ENCODE results near the gene PUS7. TPM values are rescaled to one million over a fixed set of nuclear protein-coding genes. Genes with fewer than 3 reads are reported as not detected.
A peak's percentile ranks its signal among the peaks of the same experiment; 100 is the strongest.
"Not testable (repeated sequence)": the region's sequence is repeated elsewhere in the genome, so short reads cannot be mapped to it uniquely, and the experiment has no call there.

Gene PUS7
- total RNA-seq, 1 donor: 22.4 TPM

- no peaks in the 10 kb centered on the region for H4K20me1 ChIP-seq (ENCODE audit: insufficient read depth, low read length)
- no peaks in the 10 kb centered on the region for H3K27me3 ChIP-seq (ENCODE audit: insufficient read depth, low read length)
- TF ChIP-seq, protein P1, sequence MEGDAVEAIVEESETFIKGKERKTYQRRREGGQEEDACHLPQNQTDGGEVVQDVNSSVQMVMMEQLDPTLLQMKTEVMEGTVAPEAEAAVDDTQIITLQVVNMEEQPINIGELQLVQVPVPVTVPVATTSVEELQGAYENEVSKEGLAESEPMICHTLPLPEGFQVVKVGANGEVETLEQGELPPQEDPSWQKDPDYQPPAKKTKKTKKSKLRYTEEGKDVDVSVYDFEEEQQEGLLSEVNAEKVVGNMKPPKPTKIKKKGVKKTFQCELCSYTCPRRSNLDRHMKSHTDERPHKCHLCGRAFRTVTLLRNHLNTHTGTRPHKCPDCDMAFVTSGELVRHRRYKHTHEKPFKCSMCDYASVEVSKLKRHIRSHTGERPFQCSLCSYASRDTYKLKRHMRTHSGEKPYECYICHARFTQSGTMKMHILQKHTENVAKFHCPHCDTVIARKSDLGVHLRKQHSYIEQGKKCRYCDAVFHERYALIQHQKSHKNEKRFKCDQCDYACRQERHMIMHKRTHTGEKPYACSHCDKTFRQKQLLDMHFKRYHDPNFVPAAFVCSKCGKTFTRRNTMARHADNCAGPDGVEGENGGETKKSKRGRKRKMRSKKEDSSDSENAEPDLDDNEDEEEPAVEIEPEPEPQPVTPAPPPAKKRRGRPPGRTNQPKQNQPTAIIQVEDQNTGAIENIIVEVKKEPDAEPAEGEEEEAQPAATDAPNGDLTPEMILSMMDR (IDR thresholded peaks at IDR 0.05; ENCODE audit: extremely low read depth, low read depth, low read length): no peak
- no peak overlapping the region for H3K4me2 ChIP-seq (ENCODE audit: insufficient read depth, low read length)
- H3K4me3 ChIP-seq (ENCODE audit: insufficient read depth, low read length): no peak overlapping the region
- H3K9me3 ChIP-seq (ENCODE audit: low read depth, low read length): no peaks in the 10 kb centered on the region
- no peak overlapping the region for H3K27ac ChIP-seq (ENCODE audit: low read depth, low read length)
- H3K36me3 ChIP-seq (ENCODE audit: insufficient read depth, low read length): no peaks in the 10 kb centered on the region
- H3K79me2 ChIP-seq (ENCODE audit: insufficient read depth, low read length): no peaks in the 10 kb centered on the region
- no peak overlapping the region for H2AFZ ChIP-seq (ENCODE audit: low read length)
- DNase-seq (ENCODE audit: insufficient read length, low spot score, missing footprints): no peak
- H3K4me1 ChIP-seq (ENCODE audit: insufficient read depth, low read length): no peaks in the 10 kb centered on the region
Observed at GRCh38 chr7:105423987-105424386, 98.1 kb downstream of the PUS7 start.

GRCh38 chr7:105413887-105414437 lies 108.1 kb downstream of the PUS7 start:
- H3K27ac ChIP-seq (ENCODE audit: low read depth, low read length): no peak overlapping the region
- H3K4me3 ChIP-seq (ENCODE audit: insufficient read depth, low read length): no peak overlapping the region
- no peaks in the 10 kb centered on the region for H3K4me1 ChIP-seq (ENCODE audit: insufficient read depth, low read length)
- no peaks in the 10 kb centered on the region for H3K79me2 ChIP-seq (ENCODE audit: insufficient read depth, low read length)
- H3K4me2 ChIP-seq (ENCODE audit: insufficient read depth, low read length): no peak overlapping the region
- H4K20me1 ChIP-seq (ENCODE audit: insufficient read depth, low read length): no peaks in the 10 kb centered on the region
- no peaks in the 10 kb centered on the region for H3K36me3 ChIP-seq (ENCODE audit: insufficient read depth, low read length)
- DNase-seq (ENCODE audit: insufficient read length, low spot score, missing footprints): peak; percentile 48
- H3K9me3 ChIP-seq (ENCODE audit: low read depth, low read length): no peaks in the 10 kb centered on the region
- TF ChIP-seq, protein P1 (IDR thresholded peaks at IDR 0.05; ENCODE audit: extremely low read depth, low read depth, low read length): no peak
- H3K27me3 ChIP-seq (ENCODE audit: insufficient read depth, low read length): no peaks in the 10 kb centered on the region
- no peak overlapping the region for H2AFZ ChIP-seq (ENCODE audit: low read length)

DNA sequence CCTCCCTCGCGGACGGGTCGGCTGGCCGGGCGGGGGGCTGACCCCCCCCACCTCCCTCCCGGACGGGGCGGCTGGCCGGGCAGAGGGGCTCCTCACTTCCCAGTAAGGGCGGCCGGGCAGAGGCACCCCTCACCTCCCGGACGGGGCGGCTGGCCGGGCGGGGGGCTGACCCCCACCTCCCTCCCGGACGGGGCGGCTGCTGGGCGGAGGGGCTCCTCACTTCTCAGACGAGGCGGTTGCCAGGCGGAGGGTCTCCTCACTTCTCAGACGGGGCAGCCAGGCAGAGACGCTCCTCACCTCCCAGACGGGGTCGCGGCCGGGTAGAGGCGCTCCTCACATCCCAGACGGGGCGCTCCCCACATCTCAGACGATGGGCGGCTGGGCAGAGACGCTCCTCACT lies 111.3 kb downstream of the PUS7 start:
- not testable (repeated sequence) for H3K27ac ChIP-seq (ENCODE audit: low read depth, low read length); H3K4me1 ChIP-seq (ENCODE audit: insufficient read depth, low read length); H4K20me1 ChIP-seq (ENCODE audit: insufficient read depth, low read length); H3K36me3 ChIP-seq (ENCODE audit: insufficient read depth, low read length); H2AFZ ChIP-seq (ENCODE audit: low read length); H3K79me2 ChIP-seq (ENCODE audit: insufficient read depth, low read length); H3K4me2 ChIP-seq (ENCODE audit: insufficient read depth, low read length); DNase-seq (ENCODE audit: insufficient read length, low spot score, missing footprints); H3K4me3 ChIP-seq (ENCODE audit: insufficient read depth, low read length); H3K9me3 ChIP-seq (ENCODE audit: low read depth, low read length); H3K27me3 ChIP-seq (ENCODE audit: insufficient read depth, low read length)

DNA sequence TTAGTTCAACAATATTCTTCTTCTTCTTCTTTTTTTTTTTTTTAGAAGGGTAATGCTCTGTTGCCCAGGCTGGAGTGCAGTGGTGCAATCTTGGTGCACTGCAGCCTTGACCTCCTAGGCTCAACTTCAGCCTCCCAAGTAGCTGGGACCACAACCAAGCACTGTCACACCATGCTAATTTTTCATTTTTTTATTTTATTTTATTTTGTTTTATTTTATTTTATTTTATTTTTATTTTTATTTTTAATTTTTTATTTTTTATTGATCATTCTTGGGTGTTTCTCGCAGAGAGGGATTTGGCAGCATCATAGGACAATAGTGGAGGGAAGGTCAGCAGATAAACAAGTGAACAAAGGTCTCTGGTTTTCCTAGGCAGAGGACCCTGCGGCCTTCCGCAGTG lies 112.3 kb downstream of the PUS7 start:
- H3K4me3 ChIP-seq (ENCODE audit: insufficient read depth, low read length); H3K4me1 ChIP-seq (ENCODE audit: insufficient read depth, low read length); H3K36me3 ChIP-seq (ENCODE audit: insufficient read depth, low read length); H2AFZ ChIP-seq (ENCODE audit: low read length); H3K4me2 ChIP-seq (ENCODE audit: insufficient read depth, low read length); H3K79me2 ChIP-seq (ENCODE audit: insufficient read depth, low read length); DNase-seq (ENCODE audit: insufficient read length, low spot score, missing footprints); H3K9me3 ChIP-seq (ENCODE audit: low read depth, low read length); H4K20me1 ChIP-seq (ENCODE audit: insufficient read depth, low read length); H3K27ac ChIP-seq (ENCODE audit: low read depth, low read length); H3K27me3 ChIP-seq (ENCODE audit: insufficient read depth, low read length): not testable (repeated sequence)

DNA sequence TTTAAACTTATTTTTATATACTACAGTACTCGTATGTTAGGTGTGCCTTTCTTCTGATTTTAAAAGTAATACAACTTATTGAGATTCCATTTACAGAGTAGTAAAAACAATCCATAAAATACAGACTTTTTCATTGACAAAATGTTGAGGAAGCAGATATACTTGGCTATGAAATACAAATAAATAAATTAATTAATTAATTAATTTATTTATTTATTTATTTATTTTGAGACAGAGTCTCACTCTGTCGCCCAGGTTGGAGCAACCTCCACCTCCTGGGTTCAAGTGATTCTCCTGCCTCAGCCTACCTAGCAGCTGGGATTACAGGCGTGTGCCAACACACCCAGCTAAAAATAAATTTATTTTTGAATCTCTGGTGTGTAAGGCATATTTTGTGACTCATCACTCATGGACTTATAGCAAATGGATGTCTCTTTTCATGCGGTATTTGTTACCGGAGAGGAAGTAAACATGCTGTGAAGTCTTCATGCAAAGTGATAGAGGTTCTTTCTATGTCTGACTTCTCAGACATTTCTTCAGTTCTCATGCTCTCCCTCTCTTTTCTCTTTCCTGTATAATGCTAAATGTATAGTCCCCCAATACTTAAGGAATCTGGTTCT lies 113.2 kb downstream of the PUS7 start:
- Histone ChIP-seq H3K27me3 (ENCODE audit: insufficient read depth, low read length) (no peaks in the 10 kb centered on the region), H3K36me3 (ENCODE audit: insufficient read depth, low read length) (no peaks in the 10 kb centered on the region), H3K4me1 (ENCODE audit: insufficient read depth, low read length) (no peaks in the 10 kb centered on the region), H3K9me3 (ENCODE audit: low read depth, low read length) (no peaks in the 10 kb centered on the region), H3K79me2 (ENCODE audit: insufficient read depth, low read length) (no peaks in the 10 kb centered on the region), H3K27ac (ENCODE audit: low read depth, low read length) (no peak overlapping the region), H2AFZ (ENCODE audit: low read length) (no peak overlapping the region), H4K20me1 (ENCODE audit: insufficient read depth, low read length) (no peaks in the 10 kb centered on the region), H3K4me2 (ENCODE audit: insufficient read depth, low read length) (no peak overlapping the region), H3K4me3 (ENCODE audit: insufficient read depth, low read length) (no peak overlapping the region)
- DNase-seq (ENCODE audit: insufficient read length, low spot score, missing footprints): peak; percentile 41
- TF ChIP-seq, protein P1 (IDR thresholded peaks at IDR 0.05; ENCODE audit: extremely low read depth, low read depth, low read length): no peak
